T follicular helper cell (primary cell): Measurements from ENCODE around the gene FTO.

ENCODE experiments used
- DNase-seq: peaks from one replicate; pipeline ENCODE4 v3.0.0-alpha.2; 2020; ENCODE audit warnings: low read depth

Gene FTO

DNA sequence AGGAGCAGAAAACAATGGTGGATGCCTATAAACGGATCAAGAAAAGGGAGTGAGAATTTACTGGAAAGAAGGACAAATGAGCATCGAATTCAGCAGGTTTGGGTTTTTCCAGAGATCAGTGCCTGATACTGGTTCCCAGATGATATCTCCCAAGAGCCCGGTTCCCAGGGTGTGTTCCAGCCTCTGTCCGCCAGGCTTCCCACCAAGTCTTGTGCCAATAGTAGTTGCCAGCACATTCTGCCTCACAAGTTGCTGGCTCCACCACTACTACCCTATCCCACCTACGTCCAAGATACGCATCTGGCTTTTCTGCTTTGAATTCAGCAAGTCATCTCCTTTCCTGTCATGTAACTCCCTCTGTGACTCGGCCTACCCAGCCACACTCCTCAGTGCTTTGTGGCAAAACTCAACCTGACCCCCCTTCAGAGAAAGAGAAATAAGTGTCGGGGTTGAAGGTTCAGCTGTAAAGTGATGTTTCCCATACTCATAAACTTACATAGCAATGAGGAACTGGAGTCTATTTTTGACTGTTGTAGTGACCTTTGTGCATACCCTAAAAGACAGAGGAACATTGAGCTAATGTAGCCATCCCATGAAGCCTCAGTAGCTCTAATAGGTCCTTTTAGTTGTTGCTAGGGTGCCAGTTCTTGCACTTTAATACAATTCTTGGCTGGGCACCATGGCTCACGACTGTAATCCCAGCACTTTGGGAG is 305.7 kb downstream of the FTO start:
- no peak for DNase-seq

DNA sequence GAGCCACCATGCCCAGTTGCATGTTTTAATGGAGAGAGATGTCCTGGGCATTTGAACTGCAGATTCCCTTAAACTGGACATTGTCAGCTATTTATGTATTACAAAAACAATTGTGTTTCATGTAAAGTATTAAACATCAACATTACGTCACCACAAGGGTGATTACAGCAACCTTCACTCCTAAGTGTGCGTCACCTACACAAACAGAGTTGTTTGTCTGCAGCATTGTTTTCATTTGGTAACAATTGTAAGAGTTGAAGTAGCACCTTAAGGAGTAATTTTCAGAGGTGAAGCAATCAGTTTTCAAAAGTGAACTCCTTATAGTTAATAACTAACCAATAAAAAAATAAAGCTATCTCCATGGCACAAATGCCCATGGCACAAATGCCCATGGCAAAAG is 311.2 kb downstream of the FTO start:
- no peak for DNase-seq

DNA sequence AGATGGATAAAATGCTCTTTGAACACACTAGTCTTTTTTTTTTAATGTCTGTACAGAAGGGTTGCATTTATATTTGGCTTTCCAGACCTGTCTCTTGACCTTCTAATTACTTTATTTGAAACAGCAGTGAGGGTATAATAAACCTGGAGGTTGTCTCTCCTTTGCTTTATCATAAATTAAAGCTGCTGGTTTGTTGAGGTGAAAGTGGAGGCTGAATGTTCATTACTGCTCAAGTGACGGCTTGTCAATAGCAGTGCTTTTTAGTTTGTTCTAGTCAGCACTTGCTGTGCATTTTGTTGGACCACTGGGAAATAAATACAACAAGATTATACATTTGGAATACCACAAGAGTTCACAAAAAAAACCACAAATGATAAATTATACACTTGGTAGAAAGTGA is 318.4 kb downstream of the FTO start:
- no peak for DNase-seq

DNA sequence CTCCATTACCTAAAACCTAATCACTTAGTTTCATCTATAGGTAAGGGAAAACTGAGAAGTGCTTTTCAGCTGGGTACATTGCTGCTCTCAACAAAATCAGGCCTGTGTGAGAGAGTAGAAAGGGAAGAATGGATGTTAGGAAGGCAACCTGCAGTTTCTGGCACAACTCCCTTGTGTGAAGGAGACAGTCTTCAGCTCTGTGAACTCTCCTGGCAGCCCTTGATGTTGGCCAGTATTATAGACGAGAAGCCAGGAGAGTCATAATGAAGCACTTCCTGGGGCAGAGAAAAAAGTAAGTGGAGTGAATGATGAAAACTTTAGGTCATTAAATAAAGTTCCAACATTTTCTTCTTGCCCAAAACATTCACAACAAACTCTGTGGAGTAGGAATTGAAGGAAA is 322.5 kb downstream of the FTO start:
- no peak for DNase-seq

DNA sequence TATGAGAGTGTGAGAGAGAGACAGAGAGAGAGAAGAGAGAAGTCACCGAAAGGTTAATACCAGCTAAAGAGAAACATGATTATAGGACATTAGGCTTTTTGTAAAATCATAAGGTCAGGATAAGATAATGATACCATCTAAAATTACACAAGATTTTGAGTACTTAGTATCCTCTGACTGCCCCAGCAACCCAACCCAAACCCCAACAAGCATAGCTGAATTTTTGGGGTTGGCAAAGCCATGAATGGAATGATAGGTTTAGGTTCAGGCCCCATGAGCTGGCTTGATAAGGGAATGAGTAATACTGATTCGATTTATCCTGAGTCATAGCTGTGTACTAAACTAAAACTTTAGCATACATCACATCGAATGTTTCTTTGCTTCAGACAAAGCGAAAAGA is 323.1 kb downstream of the FTO start:
- no peak for DNase-seq

DNA sequence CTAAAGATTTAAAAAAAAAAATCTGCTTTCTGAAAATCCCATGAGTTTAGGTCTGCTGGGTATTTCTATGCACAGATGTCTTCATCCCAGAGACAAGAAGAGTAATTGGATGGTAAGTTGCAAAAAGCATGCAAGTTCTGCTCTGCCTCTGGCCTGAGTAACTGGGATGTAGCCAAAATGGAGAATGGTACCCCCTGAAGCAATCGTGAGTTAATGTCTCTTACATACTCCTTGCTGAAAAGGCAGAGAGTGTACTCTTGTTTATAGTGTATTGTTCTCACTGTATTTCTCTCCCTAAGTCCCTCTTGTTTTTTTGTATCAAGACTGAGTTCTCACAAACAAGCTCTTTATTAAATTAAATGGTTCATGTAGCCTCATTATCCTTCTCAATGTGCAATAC is 323.6 kb downstream of the FTO start:
- no peak for DNase-seq

DNA sequence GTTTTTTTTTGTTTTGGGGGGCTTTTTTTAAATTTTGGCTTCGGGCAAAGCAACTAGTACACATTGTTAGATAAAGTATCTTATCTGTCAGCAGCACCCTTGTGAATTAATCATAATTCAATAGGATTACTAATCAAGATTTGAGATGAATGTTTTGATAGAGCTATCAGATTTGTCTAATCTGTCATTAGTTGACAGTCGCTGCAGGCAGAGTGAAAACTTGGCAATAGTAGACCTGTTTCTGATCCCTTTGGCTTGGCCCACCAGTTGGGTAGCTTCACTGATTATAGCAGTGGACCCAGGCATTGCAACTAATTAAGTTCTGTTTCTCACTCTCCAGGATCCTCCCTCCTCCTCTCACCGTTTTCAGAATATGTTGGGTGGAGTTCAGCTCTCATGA is 324.0 kb downstream of the FTO start:
- no peak for DNase-seq

DNA sequence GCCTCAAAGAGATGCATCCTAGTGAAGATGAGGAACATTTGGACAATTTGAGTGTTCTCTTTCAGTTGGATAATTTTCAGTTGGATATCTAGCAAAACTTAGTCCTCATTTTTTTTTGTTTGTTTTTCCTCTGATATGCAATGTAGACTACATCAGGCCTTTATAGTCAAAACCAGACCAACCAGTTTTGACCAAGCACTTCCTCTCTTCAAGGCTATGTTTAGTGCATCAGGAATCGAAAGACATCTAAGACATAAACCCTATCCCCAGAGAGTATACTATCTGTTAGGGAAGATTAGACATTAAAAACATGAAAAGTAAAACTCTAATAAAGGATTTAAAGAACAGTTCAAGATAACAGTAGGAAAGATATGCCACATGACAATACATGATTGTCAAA is 326.5 kb downstream of the FTO start:
- no peak for DNase-seq

DNA sequence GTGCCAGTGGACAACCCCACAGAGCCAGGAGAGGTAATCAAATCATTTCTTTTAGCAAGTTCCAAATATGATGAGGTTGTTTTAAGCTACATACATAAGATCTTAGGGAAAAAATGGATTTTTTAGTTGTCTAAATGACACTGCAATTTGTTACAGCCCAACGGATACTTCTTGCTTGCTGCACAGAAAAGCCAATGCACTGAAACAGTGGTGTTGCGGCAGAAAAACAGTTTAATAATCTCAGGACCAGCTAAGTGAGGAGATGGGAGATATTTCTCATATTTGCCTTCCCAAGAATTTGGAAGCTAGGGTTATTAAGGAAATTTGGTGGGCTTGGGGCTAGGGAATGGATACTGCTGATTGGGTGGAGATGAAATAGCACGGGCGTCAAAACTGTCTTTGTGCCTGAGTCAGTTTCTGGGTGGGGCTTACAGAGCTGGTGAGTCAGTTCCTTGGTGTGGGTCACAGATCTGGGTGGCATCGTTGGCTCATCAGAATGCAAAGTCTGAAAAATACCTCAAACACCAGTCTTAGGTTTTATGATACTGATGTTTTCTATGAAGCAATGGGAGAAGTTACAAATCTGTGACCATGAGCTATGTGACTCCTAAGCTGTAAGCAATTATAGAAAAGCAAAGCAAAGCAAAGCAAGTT is 327.3 kb downstream of the FTO start:
- DNase-seq = no peak

DNA sequence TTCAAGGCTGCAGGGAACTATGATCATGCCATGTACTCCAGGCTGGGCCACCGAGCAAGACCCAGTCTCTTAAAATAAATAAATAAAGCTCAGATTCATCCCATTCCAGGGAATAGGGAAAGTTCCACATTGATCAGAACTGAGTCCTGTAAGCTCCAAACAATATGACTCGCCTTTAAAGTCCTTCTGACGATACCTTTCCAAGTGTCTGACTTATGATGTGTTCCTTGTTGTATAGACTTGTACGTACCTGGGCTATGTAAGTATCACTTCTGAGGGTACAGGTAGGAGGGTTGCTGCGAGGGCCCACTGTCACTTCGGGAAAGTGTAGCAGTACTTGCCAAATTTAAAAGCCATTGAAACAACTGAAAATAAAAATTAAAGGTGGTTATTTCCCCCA is 329.8 kb downstream of the FTO start:
- no peak for DNase-seq

DNA sequence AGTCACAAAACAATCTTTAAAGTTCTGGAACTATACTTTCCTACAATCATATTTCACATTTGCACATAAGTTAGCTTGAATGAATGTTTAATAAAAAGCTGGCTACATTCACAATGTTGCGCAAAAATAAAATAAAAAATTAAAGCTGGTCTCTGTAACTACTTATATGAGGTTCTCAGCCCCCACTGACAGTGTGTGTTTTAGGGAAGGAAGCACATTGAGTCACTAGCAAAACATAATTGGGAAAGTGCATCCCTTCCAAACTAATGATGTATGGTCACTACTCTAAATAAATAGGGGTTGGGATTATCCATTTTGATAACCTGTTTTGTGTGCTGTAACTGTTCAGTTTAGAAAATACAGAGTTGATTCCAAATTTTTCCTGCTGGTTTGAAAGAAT is 330.7 kb downstream of the FTO start:
- no peak for DNase-seq

DNA sequence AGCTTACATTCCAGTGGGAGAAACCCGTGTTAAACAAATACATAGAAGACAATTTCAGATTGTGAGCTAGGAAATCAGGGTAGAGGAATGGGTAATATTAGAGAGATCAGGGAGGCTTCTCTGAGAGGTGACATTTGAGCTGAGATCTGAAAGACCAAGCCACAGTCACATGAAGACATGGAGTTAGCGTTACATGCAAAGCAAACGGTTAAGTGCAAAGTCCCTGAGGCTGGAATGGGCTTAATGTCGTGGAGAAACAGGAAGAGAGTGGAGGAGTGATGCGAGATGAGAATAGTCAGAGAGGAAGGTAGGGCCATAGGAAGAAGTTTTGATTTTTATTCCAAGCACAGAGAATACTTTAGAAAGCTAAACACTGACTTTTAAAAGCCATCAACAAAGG is 336.5 kb downstream of the FTO start:
- no peak for DNase-seq

DNA sequence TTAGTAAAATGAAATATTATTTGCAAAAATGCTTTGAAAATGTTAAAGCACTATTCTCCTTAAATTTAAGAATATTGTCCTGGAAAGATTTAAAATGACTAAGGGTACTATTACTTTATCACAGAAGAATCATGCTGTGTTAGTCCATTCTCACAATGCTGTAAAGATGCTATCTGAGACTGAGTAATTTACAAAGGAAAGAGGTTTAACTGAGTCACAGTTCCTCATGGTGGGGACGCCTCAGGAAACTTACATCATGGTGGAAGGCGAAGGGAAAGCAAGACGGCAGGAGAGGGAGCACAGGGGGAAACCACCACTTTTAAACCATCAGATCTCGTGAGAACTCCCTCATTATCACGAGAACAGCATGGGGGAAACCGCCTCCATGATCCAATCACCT is 337.0 kb downstream of the FTO start:
- DNase-seq = no peak

DNA sequence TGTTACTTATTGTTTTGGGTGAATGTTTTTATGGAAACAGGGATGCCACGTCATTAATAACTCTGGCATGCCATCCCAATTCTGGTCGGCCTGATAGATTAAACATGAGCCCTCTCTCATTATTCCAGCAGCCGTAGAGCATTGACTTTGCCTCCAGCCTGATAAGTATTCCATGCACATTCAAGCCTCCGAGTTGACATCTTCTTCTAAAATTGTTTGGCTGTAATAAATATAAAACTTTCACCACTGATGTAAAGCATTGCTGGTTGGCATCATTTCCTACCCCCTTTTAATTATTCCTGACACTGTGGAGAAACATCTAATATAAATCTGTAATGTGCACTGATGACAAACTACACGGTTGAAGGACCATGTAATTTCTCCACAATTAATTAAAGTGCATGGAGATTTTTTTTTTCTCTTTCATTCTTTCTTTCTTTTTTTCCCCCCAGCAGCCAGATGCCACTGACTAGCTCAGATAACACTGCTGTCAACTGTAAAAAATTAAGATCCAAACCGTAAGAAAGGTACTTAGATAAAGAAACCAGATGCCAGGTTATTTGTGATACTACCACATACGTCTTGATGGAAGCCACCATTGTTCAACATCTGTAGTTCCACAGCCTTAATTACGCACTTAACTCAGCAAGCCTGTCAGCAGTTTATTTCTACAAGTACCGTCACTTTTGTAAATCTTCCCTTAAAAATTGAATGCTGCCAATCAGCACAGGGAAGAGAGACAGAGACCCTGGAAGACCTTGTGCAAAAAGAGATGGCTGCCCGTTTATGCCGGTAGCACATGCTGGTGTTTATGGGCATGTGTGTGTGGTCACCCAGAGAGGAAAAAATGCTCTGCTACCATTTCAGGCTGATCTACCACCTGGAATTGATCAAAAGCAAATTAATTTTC is 344.9 kb downstream of the FTO start:
- DNase-seq = no peak

DNA sequence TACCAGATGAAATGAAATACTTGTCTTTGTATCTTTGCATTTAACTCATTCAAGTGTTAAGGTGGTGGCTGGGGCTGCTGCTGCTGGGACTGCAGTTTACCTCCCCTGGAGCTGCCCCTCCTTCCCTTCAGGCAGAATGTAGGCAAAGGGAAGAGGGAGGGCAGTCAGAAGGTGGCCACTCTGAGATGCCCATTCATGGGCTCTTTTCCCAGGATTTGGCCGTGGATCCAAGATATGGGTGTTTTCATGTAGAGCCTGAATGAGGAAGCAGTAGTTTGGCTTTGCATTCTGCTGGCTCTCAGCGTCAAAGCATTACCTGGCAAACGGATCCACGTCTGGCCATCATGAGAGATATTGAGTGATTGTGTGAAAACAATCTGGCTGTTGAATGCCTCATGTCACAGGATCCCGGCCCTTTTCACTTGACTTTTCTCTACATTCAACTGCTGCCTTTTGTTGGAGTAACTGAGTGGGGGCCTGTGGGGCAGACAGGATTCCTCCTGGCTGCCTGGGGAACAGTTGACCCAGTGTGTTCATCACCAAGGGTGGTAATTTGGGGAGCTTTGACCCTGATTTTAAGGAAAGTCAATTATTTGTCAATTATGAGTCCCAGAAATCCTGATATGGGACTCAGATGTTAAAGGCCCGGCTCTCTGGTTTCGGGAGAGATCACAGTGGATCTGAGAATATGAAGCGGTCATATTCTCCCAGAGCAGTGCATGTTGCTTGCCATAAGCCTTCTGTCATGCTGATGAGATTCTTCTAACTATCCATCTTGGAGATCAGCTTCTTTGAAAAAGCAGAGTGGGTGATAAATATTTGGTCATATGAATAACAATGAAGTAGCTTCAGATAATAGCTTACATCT is 345.9 kb downstream of the FTO start:
- no peak for DNase-seq

DNA sequence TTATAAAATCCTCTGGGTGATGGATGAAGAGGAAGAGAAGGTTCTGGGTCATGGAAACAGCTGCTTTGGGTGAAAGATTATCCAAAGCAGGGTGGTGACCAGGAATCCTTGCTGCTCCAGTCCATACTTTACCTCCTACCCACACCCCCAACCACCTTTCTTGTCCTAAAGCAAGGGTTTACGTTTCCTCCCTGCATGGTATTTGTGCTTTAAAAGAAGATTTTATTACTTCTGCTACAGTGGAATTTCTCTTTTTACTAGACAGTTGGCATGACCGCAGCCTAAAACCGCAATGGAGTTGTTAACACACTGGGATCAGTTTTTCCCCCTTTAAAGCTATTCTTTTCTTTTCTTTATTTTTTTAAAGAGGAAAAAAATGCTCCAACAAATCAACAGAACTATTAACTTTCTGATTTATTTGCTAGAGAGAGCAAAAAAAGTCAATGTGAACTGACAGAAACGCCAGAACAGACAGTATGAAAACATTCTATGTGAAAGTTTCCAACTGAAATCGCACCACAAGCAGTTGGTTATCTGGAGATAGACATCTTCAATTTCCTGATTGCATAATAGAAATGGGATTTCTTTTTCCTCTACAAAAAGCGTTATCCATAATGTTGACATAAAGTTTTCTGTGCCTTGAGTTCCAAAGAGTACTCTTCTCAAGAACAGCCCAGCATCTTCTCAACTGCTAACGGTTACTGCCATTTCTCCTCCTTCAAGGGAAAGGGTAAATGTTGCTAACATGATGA is 346.7 kb downstream of the FTO start:
- no peak for DNase-seq

DNA sequence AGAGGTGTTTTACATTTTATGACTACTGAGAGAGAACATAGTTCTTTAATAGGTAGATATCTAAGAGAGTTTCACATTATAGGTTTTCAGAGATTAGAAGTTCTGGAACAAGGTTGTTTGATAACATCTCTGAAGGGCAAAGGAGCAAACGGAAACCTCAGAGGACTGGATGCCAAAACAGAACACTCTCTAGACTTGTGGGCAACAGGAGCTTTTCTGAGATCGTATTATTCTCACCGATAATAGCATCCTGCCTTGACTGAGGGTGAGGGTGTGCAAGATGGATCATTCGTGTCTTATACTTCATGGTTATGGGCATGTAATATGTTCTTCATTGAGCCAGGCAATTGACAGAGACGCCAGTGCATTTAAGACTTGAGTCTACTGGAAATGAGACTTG is 347.9 kb downstream of the FTO start:
- DNase-seq = no peak

DNA sequence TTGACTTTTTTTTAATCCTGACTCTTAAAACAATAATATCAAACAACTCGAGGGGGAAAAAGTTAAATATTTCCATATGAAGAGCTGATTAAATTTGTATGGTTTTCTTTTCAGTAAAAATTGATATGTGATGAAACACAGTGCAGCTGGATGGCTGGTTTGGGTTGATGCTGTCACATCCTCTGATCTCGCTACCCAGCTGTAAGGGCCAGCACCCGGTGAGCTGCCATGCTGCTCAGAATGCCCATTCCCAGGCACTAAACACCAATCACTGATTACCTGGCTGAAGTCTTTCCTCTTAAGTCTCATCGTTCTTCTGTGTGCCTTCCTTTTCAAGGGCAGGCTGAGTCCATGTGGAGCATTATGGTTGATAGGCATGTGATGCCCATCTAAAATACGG is 348.3 kb downstream of the FTO start:
- DNase-seq = no peak

DNA sequence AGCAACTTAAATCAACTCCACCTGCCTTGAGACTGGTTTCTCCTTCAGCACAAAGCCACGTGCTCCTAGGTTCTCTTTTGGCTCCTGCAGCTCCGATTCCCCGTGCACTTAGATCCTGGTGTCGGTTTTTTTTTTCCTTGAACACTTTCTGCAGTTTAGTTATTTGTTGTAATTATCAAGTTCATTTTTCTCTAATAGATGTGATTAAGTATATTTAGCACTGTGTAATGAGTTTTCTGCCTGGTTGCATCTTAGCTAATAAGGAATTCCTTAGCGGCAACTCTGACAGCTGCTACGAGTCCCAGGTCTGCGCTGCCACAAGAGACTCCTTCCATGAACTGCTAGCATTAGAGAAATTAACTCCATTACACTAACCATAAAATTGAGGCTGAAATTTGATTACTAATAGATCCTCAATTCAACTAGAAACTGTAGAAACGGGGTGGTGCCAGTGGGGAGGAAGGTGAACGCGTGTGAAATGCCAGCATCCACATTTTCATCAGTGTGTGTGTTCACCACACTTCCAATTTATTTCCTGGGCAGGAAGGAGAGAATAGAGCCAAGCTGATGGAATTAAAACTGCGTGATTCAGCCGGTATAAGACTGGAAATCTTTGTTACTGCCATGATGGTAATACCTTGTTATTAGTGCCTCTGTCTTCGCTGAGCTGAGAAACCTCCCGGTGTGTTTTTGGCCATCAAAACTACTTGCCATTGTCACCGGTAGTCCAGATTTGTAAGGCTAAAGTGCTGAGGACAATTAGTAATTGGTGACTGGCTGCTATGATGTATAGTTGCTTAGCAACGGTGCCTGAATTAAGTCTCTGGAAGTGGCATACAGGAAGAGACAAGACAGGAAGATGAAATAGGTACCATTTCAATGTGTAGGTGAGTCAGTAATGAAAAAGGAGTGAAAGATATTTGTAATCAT is 350.2 kb downstream of the FTO start:
- no peak for DNase-seq

DNA sequence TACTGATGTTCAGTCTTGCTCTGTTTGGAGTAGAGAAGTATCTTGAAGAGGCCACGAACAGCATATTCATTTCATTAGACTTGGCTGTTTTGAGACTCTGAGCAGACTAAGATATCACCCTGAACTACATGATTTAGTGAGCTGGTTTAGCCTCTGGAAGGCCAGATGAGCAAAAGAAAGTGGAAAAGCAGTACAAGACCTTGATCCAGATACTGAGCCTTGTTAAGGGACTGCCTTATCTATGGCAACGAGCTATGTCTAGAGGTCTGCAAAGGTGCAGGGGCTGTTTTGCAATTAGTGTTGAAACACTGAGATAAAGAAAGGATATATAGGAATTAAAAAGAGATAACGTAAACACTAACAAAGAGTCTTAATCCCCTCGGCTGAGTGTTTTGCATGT is 351.2 kb downstream of the FTO start:
- no peak for DNase-seq
